Peyer's patch (tissue), 4 donors: Measurements from ENCODE around the gene KIF23.

ENCODE experiments used
- CTCF ChIP-seq, 6 experiments: fragments of 450-650 bp in 4 of 6; fragments of 200-600 bp in 2 of 6; sonication (generic) in 1 of 6; IDR thresholded peaks; one replicate each; pipeline ENCODE4 v1.5.1; 2017 to 2019; ENCODE audit warnings: antibody characterized with exemption in 6 of 6, mild to moderate bottlenecking in 3 of 6, moderate library complexity in 1 of 6
- POLR2A ChIP-seq, 2 donors: fragments of 450-650 bp; IDR thresholded peaks; one replicate each; pipeline ENCODE4 v1.5.1; 2017; ENCODE audit warnings: antibody characterized with exemption in 2 of 2, mild to moderate bottlenecking in 2 of 2, moderate library complexity in 2 of 2

GRCh38 chr15:69377216-69377970 lies 36.8 kb upstream of the KIF23 start:
- TF ChIP-seq POLR2A (IDR thresholded peaks at IDR 0.05) (no peak), CTCF (IDR thresholded peaks at IDR 0.05) (no peak)
